Kasumi-1 (cell line): ENCODE results near the gene PRDX2.

ENCODE experiments used
- DNase-seq, 2 experiments: peaks; one replicate each; lab custom pipeline; 2025; lab: John Stamatoyannopoulos, UW

PRDX2 gene

DNA sequence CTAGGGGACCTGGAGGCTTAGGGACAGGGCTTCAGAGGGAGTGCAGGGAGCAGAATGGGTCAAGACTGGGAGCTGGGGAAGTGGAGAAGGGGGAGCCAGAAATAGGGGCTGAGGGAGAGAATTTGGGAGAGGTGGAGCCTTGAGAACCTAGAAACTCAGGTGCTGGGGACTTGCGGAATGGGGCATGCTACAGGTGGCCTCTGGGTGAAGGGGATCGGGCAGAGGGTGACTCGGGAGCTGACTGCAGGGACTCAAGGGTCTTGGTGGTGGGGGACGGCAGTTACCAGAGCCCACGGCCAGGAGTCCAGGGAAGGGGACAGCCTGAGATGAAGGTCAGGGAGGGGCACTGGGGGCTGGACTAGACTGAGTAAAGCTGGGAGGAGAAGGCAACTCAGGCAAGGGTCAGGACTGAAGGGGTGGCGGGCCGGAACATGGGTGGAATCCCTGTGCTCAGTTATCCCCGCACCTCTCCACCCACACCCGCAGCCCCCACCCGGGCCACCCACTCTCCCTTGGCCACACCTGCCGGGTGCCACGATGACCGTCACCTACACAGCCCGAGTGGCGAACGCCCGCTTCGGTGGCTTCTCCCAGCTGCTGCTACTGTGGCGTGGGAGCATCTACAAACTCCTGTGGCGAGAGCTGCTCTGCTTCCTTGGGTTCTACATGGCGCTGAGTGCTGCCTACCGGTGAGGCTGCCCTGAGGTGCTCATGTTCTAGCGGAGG, 49.4 kb downstream of the PRDX2 start:
- no peak for DNase-seq

DNA sequence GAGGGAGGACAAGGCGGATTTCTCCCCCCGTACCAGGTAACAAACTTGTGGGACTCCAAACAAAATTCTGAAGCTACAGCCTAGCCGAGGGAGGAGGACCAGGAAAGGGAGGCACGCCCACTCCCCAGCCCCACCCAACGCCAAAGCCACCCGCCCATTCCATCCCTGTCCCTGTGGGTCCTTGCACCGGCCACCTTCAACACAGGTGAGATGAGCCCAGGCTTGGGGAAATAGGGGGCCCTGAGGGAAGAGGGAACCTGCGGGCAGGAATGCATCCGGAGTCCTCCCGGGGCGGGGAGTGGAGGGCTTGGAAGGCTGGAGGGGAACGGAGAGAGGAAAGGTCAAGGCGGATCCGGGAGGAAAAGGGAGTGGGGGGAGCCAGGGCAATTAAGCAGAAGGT, 50.0 kb downstream of the PRDX2 start, which contains the start of gene BEST2:
TSS of gene BEST2 (plus strand) at position 157 of the 400 bp plus-strand sequence. CDS start 802 bp downstream, outside the sequence.
- DNase-seq = no peak

- no peak for DNase-seq
These were observed 50.7 kb downstream of the PRDX2 start for GRCh38 chr19:12750851-12751250.

DNA sequence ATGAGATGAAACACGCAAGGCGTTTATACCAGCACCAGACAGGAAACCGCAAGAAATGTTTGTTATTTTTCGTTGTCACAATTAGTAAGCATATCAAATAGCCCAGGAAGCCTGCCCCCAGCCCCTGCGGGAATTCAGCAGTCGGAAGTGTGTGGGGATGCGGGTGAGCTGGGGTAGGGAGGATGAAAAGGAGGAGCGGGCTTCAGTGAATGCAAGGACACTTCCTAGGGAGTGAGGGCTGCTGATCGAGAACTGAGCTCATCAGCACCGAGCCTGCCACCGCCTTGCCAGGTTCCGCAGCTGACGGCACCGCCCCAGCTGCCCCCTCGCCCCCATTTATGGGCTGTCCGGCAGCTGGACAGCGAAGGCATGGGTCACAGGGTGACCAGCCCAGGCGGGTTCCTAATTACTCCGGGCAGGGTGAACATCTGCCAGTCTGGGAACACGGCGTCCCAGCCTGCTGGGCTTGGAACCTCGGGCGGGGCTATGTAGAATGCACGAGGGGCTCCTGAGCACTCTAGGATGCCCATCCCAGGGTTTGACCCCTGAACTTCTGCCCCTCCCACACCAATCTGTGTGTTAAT, 51.6 kb downstream of the PRDX2 start:
- peak in 1 of 2 experiments; percentile 35 for DNase-seq

GRCh38 chr19:12748489-12748888, 53.1 kb downstream of the PRDX2 start:
- DNase-seq = no peak
